RWPE1 (cell line): ENCODE results near the gene MYH14.

Experiments
- CTCF ChIA-PET: fragments of 350-600 bp; sonication (Branson Sonifier 250); formaldehyde crosslinking; extraction: SDS; loops from one replicate; lab custom pipeline; 2021; lab: Yijun Ruan, JAX
- POLR2A ChIA-PET: fragments of 400-600 bp; formaldehyde crosslinking; extraction: SDS; loops from one replicate; lab custom pipeline; 2020; ENCODE audit warnings: antibody characterized with exemption; ENCODE audit not compliant: low non-redundant PET; lab: Yijun Ruan, JAX
- DNase-seq: peaks from one replicate; pipeline ENCODE4 v3.0.0; 2012; ENCODE audit warnings: low spot score
- H3K27ac ChIP-seq: fragments of 450-650 bp; 2 replicates; pipeline ENCODE4 v1.5.1; 2017
- CTCF ChIP-seq: fragments of 450-650 bp; conservative IDR thresholded peaks from 2 replicates; pipeline ENCODE4 v1.5.1; 2017; ENCODE audit warnings: low read depth, mild to moderate bottlenecking

Gene MYH14

GRCh38 chr19:50255115-50255514 lies 51.7 kb downstream of the MYH14 start:
- no peak overlapping the region for H3K27ac ChIP-seq
- CTCF ChIA-PET: interaction anchor here (0.6 to 1.5 kb wide), 3 partner anchors 17 to 226 kb away, joined by 3 to 4 read pairs (median 3); no protein-coding TSS in a partner anchor
- no peak for DNase-seq
- POLR2A ChIA-PET: no interaction called here
- no peak for TF ChIP-seq CTCF

- no peak overlapping the region for H3K27ac ChIP-seq
- POLR2A ChIA-PET: no interaction called here
- DNase-seq: no peak
- CTCF ChIA-PET: interaction anchor here (0.6 kb wide), 1 partner anchor 121 kb away, joined by 3 read pairs; no protein-coding TSS in a partner anchor
- no peak for TF ChIP-seq CTCF
Measured at GRCh38 chr19:50257141-50257540, 53.7 kb downstream of the MYH14 start.

- ChIA-PET CTCF (interaction anchor here (0.5 to 1.2 kb wide), 9 partner anchors 10 to 1469 kb away, joined by 3 to 6 read pairs (median 3); no protein-coding TSS in a partner anchor), POLR2A (no interaction called here)
- no peak overlapping the region for H3K27ac ChIP-seq
- peak; percentile 35 for TF ChIP-seq CTCF
- DNase-seq: no peak
Measured at GRCh38 chr19:50258918-50259372, 55.5 kb downstream of the MYH14 start.

GRCh38 chr19:50261446-50261970 lies 58.1 kb downstream of the MYH14 start:
- TF ChIP-seq CTCF: no peak
- no peak for DNase-seq
- POLR2A ChIA-PET: no interaction called here
- H3K27ac ChIP-seq: no peak overlapping the region
- CTCF ChIA-PET: no interaction called here

- ChIA-PET POLR2A (no interaction called here), CTCF (no interaction called here)
- TF ChIP-seq CTCF: no peak
- DNase-seq: no peak
- H3K27ac ChIP-seq: no peak overlapping the region
Measured at GRCh38 chr19:50263176-50263575, 59.8 kb downstream of the MYH14 start.

GRCh38 chr19:50264483-50265186 lies 61.2 kb downstream of the MYH14 start:
- no peak for DNase-seq
- no peak overlapping the region for H3K27ac ChIP-seq
- POLR2A ChIA-PET: interaction anchor here (0.6 kb wide), 1 partner anchor 15 kb away, joined by 3 read pairs; no protein-coding TSS in a partner anchor
- CTCF ChIA-PET: interaction anchor here (0.6 to 1.1 kb wide), 2 partner anchors 12 to 70 kb away, joined by 3 to 8 read pairs; no protein-coding TSS in a partner anchor
- no peak for TF ChIP-seq CTCF
